ENCODE results near the gene AIFM3.
"Not testable (repeated sequence)": the region's sequence is repeated elsewhere in the genome, so short reads cannot be mapped to it uniquely, and the experiment has no call there.

Gene AIFM3

DNA sequence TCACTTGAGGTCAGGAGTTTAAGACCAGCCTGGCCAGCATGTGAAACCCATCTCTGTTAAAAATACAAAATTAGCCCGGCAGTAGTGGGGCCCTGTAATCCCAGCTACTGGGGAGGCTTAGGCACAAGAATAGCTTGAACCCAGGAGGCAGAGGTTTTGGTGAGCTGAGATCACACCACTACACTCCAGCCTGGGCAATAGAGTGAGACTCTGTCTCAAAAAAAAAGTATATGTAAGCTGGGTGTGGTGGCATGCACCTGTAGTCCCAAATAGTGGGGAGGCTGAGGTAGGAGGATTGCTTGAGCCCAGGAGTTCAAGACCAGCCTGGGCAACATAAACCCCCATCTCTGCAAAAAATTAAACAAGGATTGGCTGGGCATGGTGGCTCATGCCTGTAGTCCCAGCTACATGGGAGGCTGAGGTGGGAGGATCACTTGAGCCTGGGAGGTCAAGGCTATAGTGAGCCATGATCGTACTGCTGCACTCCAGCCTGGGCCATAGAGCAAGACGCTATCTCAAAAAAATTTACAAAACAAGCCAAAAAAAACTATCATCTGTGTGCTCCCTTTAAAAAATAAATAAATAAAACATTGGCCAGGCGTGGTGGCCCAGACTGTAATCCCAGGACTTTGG lies 39.0 kb upstream of the AIFM3 start:
- H3K4me3 ChIP-seq (replicated peaks in 1 of 2; ENCODE audit: low read depth in 2 of 2, low read length in 2 of 2): no peak overlapping the region
- no peak for DNase-seq (ENCODE audit: low read depth in 2 of 2)
- no peak for TF ChIP-seq CTCF (IDR thresholded peaks at IDR 0.05; ENCODE audit: low read depth, low read length)

DNA sequence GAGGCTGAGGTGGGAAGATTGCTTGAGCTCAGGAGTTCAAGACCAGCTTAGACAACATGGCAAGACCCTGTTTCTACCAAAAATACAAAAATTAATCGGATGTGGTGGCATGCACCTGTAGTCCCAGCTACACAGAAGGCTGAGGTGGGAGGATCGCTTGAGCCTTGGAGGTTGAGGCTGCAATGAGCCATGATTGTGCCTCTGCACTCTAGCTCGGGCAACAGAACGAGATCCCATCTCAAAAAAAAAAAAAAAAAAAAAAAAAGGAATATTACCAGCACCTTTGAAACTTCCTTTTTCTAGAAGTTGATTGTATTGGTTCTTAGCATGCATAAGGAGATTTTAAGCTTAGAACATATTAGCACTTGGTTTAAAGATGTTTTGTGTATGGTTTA lies 38.5 kb upstream of the AIFM3 start:
- no peak overlapping the region for H3K4me3 ChIP-seq (replicated peaks in 1 of 2; ENCODE audit: low read depth in 2 of 2, low read length in 2 of 2)
- no peak for TF ChIP-seq CTCF (IDR thresholded peaks at IDR 0.05; ENCODE audit: low read depth, low read length)
- DNase-seq (ENCODE audit: low read depth in 2 of 2): no peak

DNA sequence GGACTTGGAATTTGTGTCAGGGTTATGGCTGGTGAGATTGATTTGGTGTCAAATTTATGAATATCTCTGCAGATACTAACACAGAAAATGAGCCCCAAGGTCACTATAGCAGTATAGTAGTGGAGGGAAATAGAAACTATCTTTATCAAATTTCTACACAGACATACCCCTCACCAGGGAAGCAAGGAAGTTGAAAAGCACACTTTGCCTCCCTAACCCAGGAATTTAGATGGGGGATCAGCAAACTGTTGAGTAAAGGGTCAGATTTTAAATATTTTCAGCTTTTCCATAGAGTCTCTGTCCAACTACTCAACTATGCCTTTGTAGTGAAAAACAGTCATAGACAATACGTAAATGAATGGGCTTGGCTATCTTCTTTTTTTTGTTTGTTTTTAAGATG lies 37.1 kb upstream of the AIFM3 start:
- no peak overlapping the region for H3K4me3 ChIP-seq (replicated peaks in 1 of 2; ENCODE audit: low read depth in 2 of 2, low read length in 2 of 2)
- TF ChIP-seq CTCF (IDR thresholded peaks at IDR 0.05; ENCODE audit: low read depth, low read length): no peak

GRCh38 chr22:20930435-20930834 lies 36.6 kb upstream of the AIFM3 start:
- not testable (repeated sequence) for DNase-seq (ENCODE audit: low read depth in 2 of 2); H3K4me3 ChIP-seq (replicated peaks in 1 of 2; ENCODE audit: low read depth in 2 of 2, low read length in 2 of 2)

More for the DNA sequence above, 37.1 kb upstream of the AIFM3 start:
- DNase-seq (ENCODE audit: low read depth in 2 of 2): no peak

- no peak for DNase-seq (ENCODE audit: low read depth in 2 of 2)
- no peak for TF ChIP-seq CTCF (IDR thresholded peaks at IDR 0.05; ENCODE audit: low read depth, low read length)
- H3K4me3 ChIP-seq (replicated peaks in 1 of 2; ENCODE audit: low read depth in 2 of 2, low read length in 2 of 2): no peak overlapping the region
These were observed 35.9 kb upstream of the AIFM3 start for GRCh38 chr22:20931126-20931654.

GRCh38 chr22:20933910-20934309 lies 33.1 kb upstream of the AIFM3 start:
- TF ChIP-seq CTCF (IDR thresholded peaks at IDR 0.05; ENCODE audit: low read depth, low read length): no peak

DNA sequence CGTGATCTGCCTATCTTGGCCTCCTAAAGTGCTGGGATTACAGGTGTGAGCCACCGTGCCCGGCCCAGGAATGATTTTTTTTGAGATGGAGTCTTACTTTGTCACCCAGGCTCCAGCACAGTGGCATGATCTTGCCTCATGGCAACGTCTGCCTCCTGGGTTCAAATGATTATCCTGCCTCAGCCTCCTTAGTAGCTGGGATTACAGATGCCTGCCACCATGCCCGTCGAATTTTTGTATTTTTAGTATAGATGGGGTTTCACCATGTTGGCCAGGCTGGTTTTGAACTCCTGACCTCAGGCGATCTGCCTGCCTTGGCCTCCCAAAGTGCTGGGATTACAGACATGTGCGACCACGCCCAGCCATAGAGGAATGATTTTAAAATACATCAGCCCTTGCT lies 32.0 kb upstream of the AIFM3 start:
- DNase-seq (ENCODE audit: low read depth in 2 of 2); H3K4me3 ChIP-seq (replicated peaks in 1 of 2; ENCODE audit: low read depth in 2 of 2, low read length in 2 of 2): not testable (repeated sequence)

More at GRCh38 chr22:20933910-20934309, 33.1 kb upstream of the AIFM3 start:
- H3K4me3 ChIP-seq (replicated peaks in 1 of 2; ENCODE audit: low read depth in 2 of 2, low read length in 2 of 2): no peak overlapping the region
- DNase-seq (ENCODE audit: low read depth in 2 of 2): no peak

DNA sequence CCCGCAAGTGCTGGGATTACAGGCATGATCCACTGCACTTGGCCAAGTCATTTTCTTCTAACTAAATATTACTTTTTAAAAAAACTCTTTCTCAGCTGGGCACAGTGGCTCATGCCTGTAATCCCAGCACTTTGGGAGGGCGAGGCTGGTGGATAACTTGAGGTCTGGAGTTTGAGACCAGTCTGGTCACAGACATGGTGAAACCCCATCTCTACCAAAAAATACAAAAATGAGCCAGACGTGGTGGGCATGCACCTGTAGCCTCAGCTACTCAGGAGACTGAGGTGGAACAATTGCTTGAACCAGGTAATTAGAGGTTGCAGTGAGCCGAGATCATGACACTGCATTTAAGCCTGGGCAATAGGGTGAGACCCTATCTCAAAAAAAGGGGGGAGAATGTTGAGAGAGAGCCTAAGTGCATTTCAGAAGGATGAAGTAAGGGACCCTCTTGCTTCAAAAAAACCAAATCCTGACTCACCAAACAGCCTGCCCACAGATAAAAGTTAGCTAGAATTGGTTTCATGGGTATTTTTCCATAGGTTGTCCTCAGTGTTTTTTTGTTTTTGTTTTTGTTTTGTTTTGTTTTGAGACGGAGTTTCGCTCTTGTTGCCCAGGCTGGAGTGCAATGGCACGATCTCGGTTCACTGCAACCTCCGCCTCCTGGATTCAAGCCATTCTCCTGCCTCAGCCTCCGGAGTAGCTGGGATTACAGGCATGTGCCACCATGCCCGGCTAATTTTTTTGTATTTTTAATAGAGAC lies 31.1 kb upstream of the AIFM3 start:
- not testable (repeated sequence) for DNase-seq (ENCODE audit: low read depth in 2 of 2); H3K4me3 ChIP-seq (replicated peaks in 1 of 2; ENCODE audit: low read depth in 2 of 2, low read length in 2 of 2)
